SH-SY5Y (cell line): Measurements from ENCODE around the gene HBB.

Experiments
- GATA2 ChIP-seq: IDR thresholded peaks from 2 replicates; pipeline ENCODE4 v1.6.1; 2011; ENCODE audit warnings: mild to moderate bottlenecking, low read depth, low read length
- GATA3 ChIP-seq: IDR thresholded peaks from 2 replicates; pipeline ENCODE4 v1.6.1; 2011; ENCODE audit warnings: low read depth, mild to moderate bottlenecking, low read length, moderate library complexity

DNA sequence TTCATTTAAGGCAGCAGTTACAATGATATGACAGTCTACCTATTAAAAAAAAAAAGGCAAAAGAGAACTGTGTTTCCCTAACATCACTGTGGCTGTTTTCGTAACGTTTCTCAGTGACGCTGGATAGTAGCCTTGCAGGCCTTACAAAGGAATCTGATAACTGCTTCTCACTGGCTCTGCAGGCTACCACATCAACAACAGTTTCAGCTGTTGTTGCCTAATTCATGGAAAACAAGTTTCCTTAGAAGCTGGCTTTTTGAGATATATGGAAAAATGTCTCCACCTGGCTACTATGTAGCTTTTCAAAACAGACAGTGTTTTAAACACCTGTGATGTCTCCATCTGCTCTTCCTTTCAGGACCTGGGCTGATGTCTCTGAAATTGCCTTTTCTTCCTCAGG lies 30.1 kb downstream of the HBB start:
- TF ChIP-seq GATA3 (no peak), GATA2 (no peak)
